ENCODE data around the gene CERS6. TPM values are rescaled to one million over a fixed set of nuclear protein-coding genes. Genes with fewer than 3 reads are reported as not detected.

CERS6 gene
- total RNA-seq, 2 donors from 2014 or later, result 7.7 to 21.5 TPM

GRCh38 chr2:168584911-168585310 lies 128.8 kb downstream of the CERS6 start:
- no peak for ATAC-seq (replicated peaks)
- no peaks in the 10 kb centered on the region for H3K36me3 Mint-ChIP-seq (ENCODE audit: low read depth)
- peaks cover 18% of the 10 kb centered on the region for H3K4me1 Mint-ChIP-seq
- no peak overlapping the region for H3K4me3 Mint-ChIP-seq
- H3K27me3 Mint-ChIP-seq, result no peaks in the 10 kb centered on the region
- no peak overlapping the region for H3K27ac Mint-ChIP-seq
- H3K9me3 Mint-ChIP-seq, result no peaks in the 10 kb centered on the region

GRCh38 chr2:168585700-168586099 lies 129.6 kb downstream of the CERS6 start:
- H3K9me3 Mint-ChIP-seq, result no peaks in the 10 kb centered on the region
- ATAC-seq (replicated peaks), result no peak
- no peaks in the 10 kb centered on the region for H3K27me3 Mint-ChIP-seq
- no peaks in the 10 kb centered on the region for H3K36me3 Mint-ChIP-seq (ENCODE audit: low read depth)
- peaks cover 18% of the 10 kb centered on the region for H3K4me1 Mint-ChIP-seq
- H3K27ac Mint-ChIP-seq, result no peak overlapping the region
- no peak overlapping the region for H3K4me3 Mint-ChIP-seq

- H3K4me3 Mint-ChIP-seq, result no peak overlapping the region
- no peaks in the 10 kb centered on the region for H3K36me3 Mint-ChIP-seq (ENCODE audit: low read depth)
- no peaks in the 10 kb centered on the region for H3K27me3 Mint-ChIP-seq
- no peaks in the 10 kb centered on the region for H3K9me3 Mint-ChIP-seq
- no peak for ATAC-seq (replicated peaks)
- peaks cover 11% of the 10 kb centered on the region for H3K4me1 Mint-ChIP-seq
- H3K27ac Mint-ChIP-seq, result no peak overlapping the region
Observed at GRCh38 chr2:168587307-168587706, 131.2 kb downstream of the CERS6 start.

- H3K4me3 Mint-ChIP-seq, result no peak overlapping the region
- no peak for ATAC-seq (replicated peaks)
- no peak overlapping the region for H3K27ac Mint-ChIP-seq
- H3K36me3 Mint-ChIP-seq (ENCODE audit: low read depth), result no peaks in the 10 kb centered on the region
- H3K9me3 Mint-ChIP-seq, result no peaks in the 10 kb centered on the region
- H3K4me1 Mint-ChIP-seq, result peaks cover 7% of the 10 kb centered on the region
- H3K27me3 Mint-ChIP-seq, result no peaks in the 10 kb centered on the region
Observed at GRCh38 chr2:168589236-168590211, 133.5 kb downstream of the CERS6 start.

- Mint-ChIP-seq H3K27me3 (no peaks in the 10 kb centered on the region), H3K4me1 (peaks cover 12% of the 10 kb centered on the region), H3K27ac (no peak overlapping the region), H3K4me3 (no peak overlapping the region), H3K9me3 (no peaks in the 10 kb centered on the region), H3K36me3 (ENCODE audit: low read depth) (no peaks in the 10 kb centered on the region)
- ATAC-seq (replicated peaks), result no peak
Observed at GRCh38 chr2:168592181-168592831, 136.2 kb downstream of the CERS6 start.

- Mint-ChIP-seq H3K27me3 (no peaks in the 10 kb centered on the region), H3K27ac (no peak overlapping the region)
Observed at GRCh38 chr2:168593713-168594112, 137.6 kb downstream of the CERS6 start.

GRCh38 chr2:168594778-168595177 lies 138.7 kb downstream of the CERS6 start:
- Mint-ChIP-seq H3K36me3 (ENCODE audit: low read depth) (no peaks in the 10 kb centered on the region), H3K4me1 (peaks cover 12% of the 10 kb centered on the region), H3K4me3 (no peak overlapping the region), H3K27me3 (no peaks in the 10 kb centered on the region), H3K9me3 (no peaks in the 10 kb centered on the region), H3K27ac (no peak overlapping the region)
- ATAC-seq (replicated peaks), result no peak

More at GRCh38 chr2:168593713-168594112, 137.6 kb downstream of the CERS6 start:
- no peaks in the 10 kb centered on the region for H3K9me3 Mint-ChIP-seq
- no peak overlapping the region for H3K4me3 Mint-ChIP-seq
- H3K36me3 Mint-ChIP-seq (ENCODE audit: low read depth), result no peaks in the 10 kb centered on the region
- H3K4me1 Mint-ChIP-seq, result peaks cover 12% of the 10 kb centered on the region
- no peak for ATAC-seq (replicated peaks)

- Mint-ChIP-seq H3K9me3 (no peaks in the 10 kb centered on the region), H3K4me3 (no peak overlapping the region), H3K27me3 (no peaks in the 10 kb centered on the region), H3K36me3 (ENCODE audit: low read depth) (no peaks in the 10 kb centered on the region), H3K4me1 (peaks cover 8% of the 10 kb centered on the region), H3K27ac (no peak overlapping the region)
- no peak for ATAC-seq (replicated peaks)
Observed at GRCh38 chr2:168596881-168597655, 141.0 kb downstream of the CERS6 start.

- Mint-ChIP-seq H3K36me3 (ENCODE audit: low read depth) (no peaks in the 10 kb centered on the region), H3K27ac (no peak overlapping the region), H3K27me3 (no peaks in the 10 kb centered on the region), H3K4me1 (peaks cover 3% of the 10 kb centered on the region), H3K9me3 (peaks cover 2% of the 10 kb centered on the region), H3K4me3 (no peak overlapping the region)
- ATAC-seq (replicated peaks), result no peak
Observed at GRCh38 chr2:168599738-168600137, 143.7 kb downstream of the CERS6 start.

GRCh38 chr2:168600949-168601348 lies 144.9 kb downstream of the CERS6 start:
- no peaks in the 10 kb centered on the region for H3K36me3 Mint-ChIP-seq (ENCODE audit: low read depth)
- no peaks in the 10 kb centered on the region for H3K4me1 Mint-ChIP-seq
- no peaks in the 10 kb centered on the region for H3K27me3 Mint-ChIP-seq
- H3K4me3 Mint-ChIP-seq, result no peak overlapping the region
- H3K27ac Mint-ChIP-seq, result no peak overlapping the region
- ATAC-seq (replicated peaks), result no peak
- H3K9me3 Mint-ChIP-seq, result peaks cover 7% of the 10 kb centered on the region

- Mint-ChIP-seq H3K36me3 (ENCODE audit: low read depth) (no peaks in the 10 kb centered on the region), H3K27ac (no peak overlapping the region), H3K27me3 (no peaks in the 10 kb centered on the region), H3K4me1 (no peaks in the 10 kb centered on the region), H3K9me3 (peaks cover 7% of the 10 kb centered on the region), H3K4me3 (no peak overlapping the region)
- ATAC-seq (replicated peaks), result no peak
Observed at GRCh38 chr2:168601741-168602140, 145.7 kb downstream of the CERS6 start.

- peaks cover 7% of the 10 kb centered on the region for H3K9me3 Mint-ChIP-seq
- no peaks in the 10 kb centered on the region for H3K27me3 Mint-ChIP-seq
- no peaks in the 10 kb centered on the region for H3K36me3 Mint-ChIP-seq (ENCODE audit: low read depth)
- no peak overlapping the region for H3K27ac Mint-ChIP-seq
- H3K4me3 Mint-ChIP-seq, result no peak overlapping the region
- no peaks in the 10 kb centered on the region for H3K4me1 Mint-ChIP-seq
- ATAC-seq (replicated peaks), result no peak
Observed at GRCh38 chr2:168602379-168602778, 146.3 kb downstream of the CERS6 start.

GRCh38 chr2:168602846-168603401 lies 146.9 kb downstream of the CERS6 start:
- Mint-ChIP-seq H3K27ac (no peak overlapping the region), H3K36me3 (ENCODE audit: low read depth) (no peaks in the 10 kb centered on the region), H3K9me3 (peaks cover 7% of the 10 kb centered on the region), H3K27me3 (no peaks in the 10 kb centered on the region), H3K4me3 (no peak overlapping the region), H3K4me1 (no peaks in the 10 kb centered on the region)
- ATAC-seq (replicated peaks), result no peak

GRCh38 chr2:168603439-168603961 lies 147.4 kb downstream of the CERS6 start:
- H3K4me3 Mint-ChIP-seq, result no peak overlapping the region
- no peak overlapping the region for H3K27ac Mint-ChIP-seq
- H3K27me3 Mint-ChIP-seq, result no peaks in the 10 kb centered on the region
- peaks cover 7% of the 10 kb centered on the region for H3K9me3 Mint-ChIP-seq
- no peaks in the 10 kb centered on the region for H3K36me3 Mint-ChIP-seq (ENCODE audit: low read depth)
- H3K4me1 Mint-ChIP-seq, result no peaks in the 10 kb centered on the region
- ATAC-seq (replicated peaks), result no peak

All from activated T-helper 17 cell treated with anti-CD3 and anti-CD28 coated beads, Interleukin-2, amount 50 U/mL, for 72 hours (primary cell).